ENCODE results near the gene PTPN2.

DNA sequence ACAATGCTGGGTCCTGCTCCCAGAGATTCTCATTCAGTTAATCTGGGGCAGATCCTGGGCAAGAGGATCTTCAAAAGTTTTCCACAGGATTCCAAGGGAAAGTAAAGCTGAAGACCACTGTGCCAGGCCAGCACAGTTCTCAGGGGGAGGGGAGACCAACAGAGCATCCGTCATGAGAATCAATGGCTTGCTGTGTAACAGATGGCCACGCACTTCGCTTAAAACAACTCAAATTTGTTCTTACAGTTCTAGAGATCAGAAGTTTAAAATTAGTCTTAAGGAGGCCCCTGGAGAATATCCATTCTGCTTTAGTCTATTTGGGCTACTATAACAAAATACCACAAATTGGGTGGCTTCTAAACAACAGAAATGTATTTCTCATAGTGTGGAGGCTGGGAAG, 46.3 kb upstream of the PTPN2 start:
- TF ChIP-seq, protein P1, sequence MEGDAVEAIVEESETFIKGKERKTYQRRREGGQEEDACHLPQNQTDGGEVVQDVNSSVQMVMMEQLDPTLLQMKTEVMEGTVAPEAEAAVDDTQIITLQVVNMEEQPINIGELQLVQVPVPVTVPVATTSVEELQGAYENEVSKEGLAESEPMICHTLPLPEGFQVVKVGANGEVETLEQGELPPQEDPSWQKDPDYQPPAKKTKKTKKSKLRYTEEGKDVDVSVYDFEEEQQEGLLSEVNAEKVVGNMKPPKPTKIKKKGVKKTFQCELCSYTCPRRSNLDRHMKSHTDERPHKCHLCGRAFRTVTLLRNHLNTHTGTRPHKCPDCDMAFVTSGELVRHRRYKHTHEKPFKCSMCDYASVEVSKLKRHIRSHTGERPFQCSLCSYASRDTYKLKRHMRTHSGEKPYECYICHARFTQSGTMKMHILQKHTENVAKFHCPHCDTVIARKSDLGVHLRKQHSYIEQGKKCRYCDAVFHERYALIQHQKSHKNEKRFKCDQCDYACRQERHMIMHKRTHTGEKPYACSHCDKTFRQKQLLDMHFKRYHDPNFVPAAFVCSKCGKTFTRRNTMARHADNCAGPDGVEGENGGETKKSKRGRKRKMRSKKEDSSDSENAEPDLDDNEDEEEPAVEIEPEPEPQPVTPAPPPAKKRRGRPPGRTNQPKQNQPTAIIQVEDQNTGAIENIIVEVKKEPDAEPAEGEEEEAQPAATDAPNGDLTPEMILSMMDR (IDR thresholded peaks at IDR 0.05; ENCODE audit: poor library complexity, severe bottlenecking) = no peak
- no peak for TF ChIP-seq RAD21 (conservative IDR thresholded peaks at IDR 0.05)
- no peak for TF ChIP-seq POLR2AphosphoS5 (IDR thresholded peaks at IDR 0.05)
- TF ChIP-seq, protein P2, sequence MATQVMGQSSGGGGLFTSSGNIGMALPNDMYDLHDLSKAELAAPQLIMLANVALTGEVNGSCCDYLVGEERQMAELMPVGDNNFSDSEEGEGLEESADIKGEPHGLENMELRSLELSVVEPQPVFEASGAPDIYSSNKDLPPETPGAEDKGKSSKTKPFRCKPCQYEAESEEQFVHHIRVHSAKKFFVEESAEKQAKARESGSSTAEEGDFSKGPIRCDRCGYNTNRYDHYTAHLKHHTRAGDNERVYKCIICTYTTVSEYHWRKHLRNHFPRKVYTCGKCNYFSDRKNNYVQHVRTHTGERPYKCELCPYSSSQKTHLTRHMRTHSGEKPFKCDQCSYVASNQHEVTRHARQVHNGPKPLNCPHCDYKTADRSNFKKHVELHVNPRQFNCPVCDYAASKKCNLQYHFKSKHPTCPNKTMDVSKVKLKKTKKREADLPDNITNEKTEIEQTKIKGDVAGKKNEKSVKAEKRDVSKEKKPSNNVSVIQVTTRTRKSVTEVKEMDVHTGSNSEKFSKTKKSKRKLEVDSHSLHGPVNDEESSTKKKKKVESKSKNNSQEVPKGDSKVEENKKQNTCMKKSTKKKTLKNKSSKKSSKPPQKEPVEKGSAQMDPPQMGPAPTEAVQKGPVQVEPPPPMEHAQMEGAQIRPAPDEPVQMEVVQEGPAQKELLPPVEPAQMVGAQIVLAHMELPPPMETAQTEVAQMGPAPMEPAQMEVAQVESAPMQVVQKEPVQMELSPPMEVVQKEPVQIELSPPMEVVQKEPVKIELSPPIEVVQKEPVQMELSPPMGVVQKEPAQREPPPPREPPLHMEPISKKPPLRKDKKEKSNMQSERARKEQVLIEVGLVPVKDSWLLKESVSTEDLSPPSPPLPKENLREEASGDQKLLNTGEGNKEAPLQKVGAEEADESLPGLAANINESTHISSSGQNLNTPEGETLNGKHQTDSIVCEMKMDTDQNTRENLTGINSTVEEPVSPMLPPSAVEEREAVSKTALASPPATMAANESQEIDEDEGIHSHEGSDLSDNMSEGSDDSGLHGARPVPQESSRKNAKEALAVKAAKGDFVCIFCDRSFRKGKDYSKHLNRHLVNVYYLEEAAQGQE (IDR thresholded peaks at IDR 0.05; ENCODE audit: borderline replicate concordance) = no peak
- TF ChIP-seq TAF1 (IDR thresholded peaks at IDR 0.05; ENCODE audit: low read depth) = no peak
- no peak for TF ChIP-seq EZH2 (IDR thresholded peaks at IDR 0.05; ENCODE audit: borderline replicate concordance, insufficient read depth, low read length, poor library complexity, severe bottlenecking)
- TF ChIP-seq EP300 (conservative IDR thresholded peaks at IDR 0.05; ENCODE audit: poor library complexity, severe bottlenecking) = no peak
- TF ChIP-seq MXI1 (conservative IDR thresholded peaks at IDR 0.05; ENCODE audit: poor library complexity, severe bottlenecking) = no peak
- TF ChIP-seq SMC3 (conservative IDR thresholded peaks at IDR 0.05; ENCODE audit: poor library complexity) = no peak

All from neural cell (in vitro differentiated cells).